Chondrocyte (in vitro differentiated cells): ENCODE data around the gene FOXF1. TPM values are rescaled to one million over a fixed set of nuclear protein-coding genes. Genes with fewer than 3 reads are reported as not detected.

Source experiments
- DNase-seq: peaks from one replicate; pipeline ENCODE4 v3.0.0; 2021; ENCODE audit warnings: mixed read lengths, low spot score
- H3K27ac Mint-ChIP-seq: one replicate; pipeline ENCODE4 v1.8.0; 2021; ENCODE audit warnings: mild to moderate bottlenecking, moderate library complexity, mixed read lengths; ENCODE audit not compliant: unreplicated experiment
- H3K27me3 Mint-ChIP-seq: 2 replicates; pipeline ENCODE4 v1.8.0; 2021; ENCODE audit warnings: low read depth, mixed read lengths
- H3K36me3 Mint-ChIP-seq: 2 replicates; pipeline ENCODE4 v1.8.0; 2021; ENCODE audit warnings: low read depth, mixed read lengths
- H3K4me1 Mint-ChIP-seq: 2 replicates; pipeline ENCODE4 v1.8.0; 2021; ENCODE audit warnings: low read depth, mild to moderate bottlenecking, mixed read lengths
- H3K4me3 Mint-ChIP-seq: one replicate; pipeline ENCODE4 v1.8.0; 2021; ENCODE audit warnings: mild to moderate bottlenecking, moderate library complexity, mixed read lengths; ENCODE audit not compliant: unreplicated experiment
- H3K9me3 Mint-ChIP-seq: 2 replicates; pipeline ENCODE4 v1.8.0; 2021; ENCODE audit warnings: low read depth, mixed read lengths
- CTCF ChIP-seq: fragments of 200-600 bp; sonication (generic); IDR thresholded peaks from 2 replicates; pipeline ENCODE4 v1.5.0; 2021; ENCODE audit warnings: antibody characterized with exemption, mild to moderate bottlenecking, moderate library complexity
- total RNA-seq: library from RNA; stranded (reverse); gene quantifications from 3 replicates; pipeline ENCODE4 v1.2.1, GENCODE V29; 2021

The FOXF1 gene
- total RNA-seq, 1 donor from 2014 or later, result not detected

DNA sequence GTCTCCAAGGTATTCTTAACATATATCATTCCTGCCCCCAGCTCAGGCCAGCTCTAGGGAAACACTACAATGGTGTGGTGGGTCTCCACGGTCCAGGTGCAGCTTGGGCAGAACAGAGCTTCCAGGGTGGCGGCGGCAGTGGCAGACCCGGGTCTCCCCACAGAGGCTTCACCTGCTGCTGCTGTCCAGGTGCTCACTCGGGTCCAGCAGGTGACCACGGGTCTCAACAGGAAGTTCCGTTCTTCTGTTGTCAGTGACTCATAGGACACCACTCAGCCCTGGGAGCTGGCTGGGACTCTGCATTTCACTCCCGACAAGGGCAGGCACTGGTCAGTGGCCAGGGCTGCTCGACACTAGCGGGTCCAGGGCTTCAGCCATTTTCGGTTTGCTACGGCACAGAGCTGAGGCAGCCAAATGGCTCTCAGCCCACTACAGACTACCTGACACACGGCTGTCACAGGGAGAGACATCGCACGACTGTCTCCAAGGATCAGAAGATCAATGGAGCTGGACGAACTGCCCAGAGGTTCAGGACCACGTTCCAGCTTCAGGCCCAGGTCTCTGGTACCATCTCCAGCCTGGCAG lies 28.0 kb downstream of the FOXF1 start:
- Mint-ChIP-seq H3K27me3 (peaks cover 1% of the 10 kb centered on the region), H3K4me3 (no peak overlapping the region), H3K36me3 (peaks cover 6% of the 10 kb centered on the region), H3K27ac (no peak overlapping the region), H3K9me3 (no peaks in the 10 kb centered on the region), H3K4me1 (no peaks in the 10 kb centered on the region)
- TF ChIP-seq CTCF, result no peak
- no peak for DNase-seq

GRCh38 chr16:86540894-86541293 lies 30.6 kb downstream of the FOXF1 start:
- DNase-seq, result no peak
- TF ChIP-seq CTCF, result no peak
- Mint-ChIP-seq H3K9me3 (no peaks in the 10 kb centered on the region), H3K36me3 (peaks cover 6% of the 10 kb centered on the region), H3K27ac (no peak overlapping the region), H3K4me1 (peaks cover under 1% of the 10 kb centered on the region), H3K4me3 (no peak overlapping the region), H3K27me3 (peaks cover 1% of the 10 kb centered on the region)

DNA sequence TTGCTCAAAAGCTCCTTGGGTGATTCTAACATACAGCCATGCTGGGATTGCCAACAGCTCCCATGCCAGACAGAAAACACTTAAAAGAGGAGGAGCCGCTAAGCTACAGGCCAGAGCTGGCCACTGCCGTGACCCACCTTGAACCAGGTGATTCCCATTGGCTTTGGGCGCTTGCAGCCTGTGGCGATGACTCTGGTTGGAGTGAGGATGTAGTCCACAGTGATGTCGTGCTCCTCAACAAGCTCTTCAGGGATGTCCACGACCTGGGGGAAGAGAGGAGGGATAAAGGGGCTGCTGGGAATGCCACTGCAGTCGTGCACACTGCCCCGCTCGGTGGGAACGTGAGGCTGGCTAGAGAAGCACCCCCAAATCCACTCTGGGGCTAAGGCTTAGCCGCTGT lies 31.2 kb downstream of the FOXF1 start:
- no peak overlapping the region for H3K27ac Mint-ChIP-seq
- H3K36me3 Mint-ChIP-seq, result peaks cover 6% of the 10 kb centered on the region
- H3K9me3 Mint-ChIP-seq, result no peaks in the 10 kb centered on the region
- H3K27me3 Mint-ChIP-seq, result peaks cover 1% of the 10 kb centered on the region
- DNase-seq, result no peak
- no peak for TF ChIP-seq CTCF
- no peak overlapping the region for H3K4me3 Mint-ChIP-seq
- peaks cover 7% of the 10 kb centered on the region for H3K4me1 Mint-ChIP-seq

DNA sequence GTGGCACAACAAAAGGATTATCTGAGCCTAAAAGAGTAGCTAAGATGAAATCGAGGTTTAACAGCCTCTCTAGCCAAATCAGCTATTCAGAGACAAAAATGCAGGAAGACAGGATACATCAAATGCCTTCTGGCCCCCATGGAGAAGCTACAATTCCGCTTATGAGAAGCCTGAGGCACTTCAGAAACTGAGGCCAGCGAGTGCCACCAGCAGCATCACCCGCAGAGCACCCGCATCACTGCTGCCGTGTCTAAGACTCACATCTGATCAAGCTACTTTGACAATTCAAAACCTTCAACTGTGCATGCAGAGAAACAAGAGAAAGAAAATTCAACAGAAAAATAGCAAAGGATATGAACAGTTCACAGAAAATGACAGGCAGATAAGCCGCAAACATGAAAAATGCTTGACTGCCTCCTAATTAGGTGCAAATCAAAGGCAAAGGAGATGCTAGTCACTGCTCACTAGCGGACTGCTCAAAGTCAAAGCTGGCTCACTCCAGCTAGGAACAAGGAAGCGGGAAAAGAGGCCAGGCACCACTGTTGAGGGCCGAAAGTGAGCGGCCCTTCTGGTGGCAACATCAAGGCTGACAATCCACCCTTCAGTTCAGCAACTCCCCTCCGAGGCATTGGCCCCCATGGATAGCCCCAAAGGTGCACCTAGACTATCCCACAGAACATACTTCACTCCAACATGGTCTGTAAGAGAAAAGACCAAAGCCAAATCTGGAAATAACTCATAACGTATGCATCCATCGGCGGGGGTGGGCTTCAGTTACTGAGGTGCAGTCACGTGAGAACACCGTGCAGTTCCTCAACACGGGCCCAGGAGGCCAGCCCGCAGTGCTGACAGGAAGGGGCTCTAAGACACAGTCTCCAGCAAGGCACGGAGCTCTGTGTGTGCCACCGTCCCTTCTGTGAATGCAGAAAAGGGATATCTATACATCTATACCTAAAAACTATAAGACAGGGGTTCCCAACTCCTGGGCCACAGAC lies 32.7 kb downstream of the FOXF1 start:
- H3K27me3 Mint-ChIP-seq, result peaks cover 1% of the 10 kb centered on the region
- DNase-seq, result no peak

More for the DNA sequence above, 32.7 kb downstream of the FOXF1 start:
- Mint-ChIP-seq H3K27ac (no peak overlapping the region), H3K9me3 (no peaks in the 10 kb centered on the region), H3K36me3 (peaks cover 6% of the 10 kb centered on the region), H3K4me1 (peaks cover 9% of the 10 kb centered on the region), H3K4me3 (no peak overlapping the region)
- TF ChIP-seq CTCF, result no peak
